Thoracic aorta (tissue), 2 donors: ENCODE results near the gene GADD45A. TPM values are rescaled to one million over a fixed set of nuclear protein-coding genes. Genes with fewer than 3 reads are reported as not detected.

Experiments used
- ATAC-seq: fragments of 150-250 bp; one replicate; pipeline ENCODE4 v1.8.0; 2017; ENCODE audit warnings: low read depth; ENCODE audit not compliant: insufficient number of reproducible peaks, low FRiP score
- DNase-seq: peaks from one replicate; pipeline ENCODE4 v3.0.0-alpha.2; 2020; ENCODE audit warnings: low spot score
- H3K27ac ChIP-seq, 2 donors: fragments of 200-600 bp; sonication (generic); 1 replicate in 1 of 2; 2 replicates in 1 of 2; pipeline ENCODE4 v1.5.1; 2016; ENCODE audit warnings: mild to moderate bottlenecking in 2 of 2, moderate library complexity in 2 of 2
- H3K27me3 ChIP-seq: fragments of 200-600 bp; sonication (generic); replicated peaks from 2 replicates; pipeline ENCODE4 v1.6.0; 2016; ENCODE audit warnings: mild to moderate bottlenecking; ENCODE audit not compliant: insufficient read depth
- H3K36me3 ChIP-seq: fragments of 200-600 bp; sonication (generic); one replicate; pipeline ENCODE4 v1.5.1; 2016
- H3K4me1 ChIP-seq, 2 donors: fragments of 200-600 bp; sonication (generic); 1 replicate in 1 of 2; 2 replicates in 1 of 2; pipeline versions ENCODE4 v1.5.1 to v1.6.0; 2016; ENCODE audit warnings: low read depth in 2 of 2, mild to moderate bottlenecking in 1 of 2; ENCODE audit not compliant: control insufficient read depth in 1 of 2
- H3K4me3 ChIP-seq: fragments of 200-600 bp; sonication (generic); 2 replicates; pipeline ENCODE4 v1.5.1; 2016; ENCODE audit warnings: mild to moderate bottlenecking
- H3K9me3 ChIP-seq: fragments of 200-600 bp; sonication (generic); 2 replicates; pipeline ENCODE4 v1.5.1; 2016
- CTCF ChIP-seq: fragments of 200-600 bp; sonication (generic); IDR thresholded peaks from one replicate; pipeline ENCODE4 v1.5.1; 2019; ENCODE audit warnings: antibody characterized with exemption
- total RNA-seq, 2 donors: library from RNA; depleted of rRNA; stranded (reverse); fragments of >200 nt; gene quantifications; one replicate each; pipeline versions ENCODE4 v1.1.0 to v1.2.3, GENCODE V29; 2016

Gene GADD45A
- total RNA-seq, 2 donors from 2014 or later: 227 to 262 TPM

- Histone ChIP-seq H3K36me3 (no peaks in the 10 kb centered on the region), H3K9me3 (no peaks in the 10 kb centered on the region), H3K4me1 (no peaks in the 10 kb centered on the region), H3K27ac (no peak overlapping the region), H3K4me3 (no peak overlapping the region), H3K27me3 (no peaks in the 10 kb centered on the region)
- ATAC-seq (no peak), DNase-seq (no peak)
- TF ChIP-seq CTCF: no peak
Measured at GRCh38 chr1:67666636-67667035, 18.4 kb upstream of the GADD45A start.

GRCh38 chr1:67668660-67669059 lies 16.3 kb upstream of the GADD45A start:
- no peaks in the 10 kb centered on the region for H3K9me3 ChIP-seq
- H3K27ac ChIP-seq: no peak overlapping the region
- H3K4me3 ChIP-seq: no peak overlapping the region
- H3K36me3 ChIP-seq: no peaks in the 10 kb centered on the region
- DNase-seq: no peak
- no peaks in the 10 kb centered on the region for H3K27me3 ChIP-seq
- ATAC-seq: no peak
- no peaks in the 10 kb centered on the region for H3K4me1 ChIP-seq
- TF ChIP-seq CTCF: no peak

DNA sequence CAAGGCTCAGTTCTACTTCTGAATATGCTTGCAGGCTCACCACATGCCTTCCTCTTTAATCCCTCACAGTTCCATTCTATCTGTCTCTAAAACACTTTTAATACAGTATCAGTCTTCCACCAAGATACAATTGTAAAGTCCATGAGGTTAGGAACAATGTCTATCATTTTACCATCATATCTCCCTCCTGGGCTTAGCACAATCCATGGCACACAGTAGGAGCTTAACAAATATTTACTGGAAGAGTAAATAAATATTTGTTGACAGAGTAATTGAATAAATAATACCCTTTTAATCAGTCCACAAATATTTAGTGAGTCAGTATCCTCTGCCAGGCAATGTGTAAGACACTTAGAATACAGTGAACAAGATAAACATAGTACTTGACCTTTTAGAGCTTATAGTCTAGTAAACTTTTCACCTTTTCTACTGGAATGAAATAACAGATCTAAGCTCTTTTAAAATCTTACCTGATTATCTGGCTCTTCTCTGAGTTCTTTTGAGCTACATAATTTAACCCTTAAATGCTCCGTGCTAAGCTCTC lies 12.7 kb upstream of the GADD45A start:
- H3K4me1 ChIP-seq: no peaks in the 10 kb centered on the region
- no peak for DNase-seq
- H3K4me3 ChIP-seq: no peak overlapping the region
- no peak overlapping the region for H3K27ac ChIP-seq
- no peaks in the 10 kb centered on the region for H3K9me3 ChIP-seq
- H3K27me3 ChIP-seq: no peaks in the 10 kb centered on the region
- ATAC-seq: no peak
- TF ChIP-seq CTCF: no peak
- H3K36me3 ChIP-seq: no peaks in the 10 kb centered on the region

GRCh38 chr1:67673468-67674201 lies 11.4 kb upstream of the GADD45A start:
- Histone ChIP-seq H3K4me1 (no peaks in the 10 kb centered on the region), H3K4me3 (no peak overlapping the region), H3K9me3 (no peaks in the 10 kb centered on the region), H3K36me3 (no peaks in the 10 kb centered on the region), H3K27me3 (no peaks in the 10 kb centered on the region), H3K27ac (no peak overlapping the region)
- ATAC-seq (no peak), DNase-seq (no peak)
- TF ChIP-seq CTCF: no peak

- Histone ChIP-seq H3K36me3 (no peaks in the 10 kb centered on the region), H3K4me1 (no peaks in the 10 kb centered on the region), H3K27ac (no peak overlapping the region), H3K4me3 (no peak overlapping the region), H3K27me3 (no peaks in the 10 kb centered on the region), H3K9me3 (no peaks in the 10 kb centered on the region)
- DNase-seq: no peak
- TF ChIP-seq CTCF: no peak
- no peak for ATAC-seq
Measured at GRCh38 chr1:67674260-67675011, 10.6 kb upstream of the GADD45A start.
